K562 (cell line): ENCODE data around the gene ZNF512B. TPM values are rescaled to one million over a fixed set of nuclear protein-coding genes. Genes with fewer than 3 reads are reported as not detected.
A peak's percentile ranks its signal among the peaks of the same experiment; 100 is the strongest.

Experiments
- BRD9 ChIP-seq: fragments of 450-650 bp; IDR thresholded peaks from 2 replicates; pipeline ENCODE4 v1.6.1; 2018; ENCODE audit warnings: low read depth; ENCODE audit not compliant: partially characterized antibody
- CBX3 ChIP-seq, 2 experiments: IDR thresholded peaks; 1 replicate in 1 of 2; 2 replicates in 1 of 2; pipeline ENCODE4 v1.6.1; 2012; ENCODE audit warnings: inconsistent platforms in 2 of 2, low read length in 2 of 2, borderline replicate concordance in 1 of 2, control low read depth in 1 of 2
- CBX5 ChIP-seq: IDR thresholded peaks from 2 replicates; pipeline ENCODE4 v1.6.1; 2014; ENCODE audit warnings: low read depth, borderline replicate concordance
- CHCHD3 ChIP-seq: fragments of 250-450 bp; sonication (Bioruptor Pico); IDR thresholded peaks from 2 replicates; pipeline ENCODE4 v2.1.2; 2022; ENCODE audit warnings: mild to moderate bottlenecking
- ETV5 ChIP-seq: sonication (generic); formaldehyde crosslinking; IDR thresholded peaks from 2 replicates; pipeline ENCODE4 v1.4.0; 2020; ENCODE audit warnings: low read depth, mild to moderate bottlenecking, missing genetic modification reagents
- ETV6 ChIP-seq, 3 experiments: fragments of 150-350 bp in 1 of 3; sonication (generic) in 1 of 3; formaldehyde crosslinking in 1 of 3; IDR thresholded peaks; 2 replicates each; pipeline versions ENCODE4 v1.6.1 to v1.8.0; 2014 to 2022; ENCODE audit warnings: borderline replicate concordance in 2 of 3, low read depth in 2 of 3, antibody characterized with exemption in 1 of 3, low read length in 1 of 3, mild to moderate bottlenecking in 1 of 3, missing genetic modification reagents in 1 of 3
- HOXB6 ChIP-seq: fragments of 250-450 bp; sonication (Bioruptor Pico); IDR thresholded peaks from 2 replicates; pipeline ENCODE4 v1.5.1; 2022; ENCODE audit warnings: mild to moderate bottlenecking, borderline replicate concordance
- NR2C1 ChIP-seq, 2 experiments: fragments of 450-650 bp; IDR thresholded peaks; 2 replicates each; pipeline ENCODE4 v1.6.1; 2017; ENCODE audit warnings: mild to moderate bottlenecking in 2 of 2, antibody characterized with exemption in 1 of 2, inconsistent platforms in 1 of 2, missing compliant biosample characterization in 1 of 2, missing genetic modification characterization in 1 of 2
- POLR2AphosphoS2 ChIP-seq: IDR thresholded peaks from 2 replicates; pipeline ENCODE4 v1.6.1; 2012; ENCODE audit warnings: low read length, improper control_type of control experiment
- RAD51 ChIP-seq: fragments of 450-650 bp; IDR thresholded peaks from 2 replicates; pipeline ENCODE4 v1.7.1; 2016; ENCODE audit warnings: low read depth, mild to moderate bottlenecking, borderline replicate concordance
- RCOR1 ChIP-seq, 2 experiments: IDR thresholded peaks; 2 replicates each; pipeline ENCODE4 v1.6.1; 2012; ENCODE audit warnings: low read depth in 2 of 2, low read length in 2 of 2, borderline replicate concordance in 1 of 2, improper control_type of control experiment in 1 of 2
- SMARCB1 ChIP-seq: IDR thresholded peaks from 2 replicates; pipeline ENCODE4 v1.6.1; 2011; ENCODE audit warnings: improper control_type of control experiment, low read depth; ENCODE audit not compliant: insufficient read length
- SP2 ChIP-seq: IDR thresholded peaks from 2 replicates; pipeline ENCODE4 v1.6.1; 2011; ENCODE audit warnings: mild to moderate bottlenecking, low read depth, low read length, moderate library complexity; ENCODE audit not compliant: poor library complexity, severe bottlenecking; ENCODE audit errors: extremely low read depth
- TCF7 ChIP-seq: sonication (generic); IDR thresholded peaks from 2 replicates; pipeline ENCODE4 v1.6.1; 2016; ENCODE audit warnings: antibody characterized with exemption, borderline replicate concordance
- ZKSCAN8 ChIP-seq: fragments of 200-800 bp; sonication (Bioruptor generic); IDR thresholded peaks from 2 replicates; pipeline ENCODE4 v1.6.1; 2016; ENCODE audit warnings: missing genetic modification characterization, missing compliant biosample characterization
- ZNF512 ChIP-seq: IDR thresholded peaks from 2 replicates; pipeline ENCODE4 v1.6.1; 2016; ENCODE audit warnings: missing genetic modification characterization, missing compliant biosample characterization
- polyA plus RNA-seq, 8 experiments: library from polyadenylated mRNA; depleted of rRNA in 4 of 8; stranded (reverse) in 5 of 8; unstranded in 3 of 8; fragments of >200 nt; fragmentation: Nextera tagmentation in 2 of 8; fragmentation: Illumina TruSeq in 1 of 8; extraction: Ambion mirVana in 2 of 8; extraction: Trizol in 1 of 8; gene quantifications; 2 replicates each; pipeline versions ENCODE4 v1.2.1 to v1.2.3, GENCODE V29; 2011 to 2014; ENCODE audit warnings: inconsistent platforms in 1 of 8, missing spikeins in 1 of 8
- total RNA-seq, 7 experiments: library from RNA; depleted of rRNA in 6 of 7; stranded (reverse); fragments of >200 nt in 6 of 7; fragmentation: Illumina TruSeq in 2 of 7; extraction: Trizol in 2 of 7; gene quantifications; 2 replicates each; pipeline versions ENCODE4 v1.2.1 to v1.2.3, GENCODE V29; 2011 to 2021; ENCODE audit warnings: low replicate concordance in 1 of 7
- TF ChIP-seq, protein P1 (sequence below): fragments of 450-650 bp; IDR thresholded peaks from 2 replicates; pipeline ENCODE4 v1.6.1; 2016; ENCODE audit warnings: mild to moderate bottlenecking
- TF ChIP-seq, protein P2 (sequence below): sonication (generic); formaldehyde crosslinking; IDR thresholded peaks from 2 replicates; pipeline ENCODE4 v1.9.0; 2022; ENCODE audit warnings: mild to moderate bottlenecking, missing genetic modification reagents

Gene ZNF512B
- total and polyA plus RNA-seq, 9 of the 15 experiments (the other 6 are each of a cell fraction or from before 2014, with no cell fraction given), result 0.01 to 27.8 (median 8.2) TPM

DNA sequence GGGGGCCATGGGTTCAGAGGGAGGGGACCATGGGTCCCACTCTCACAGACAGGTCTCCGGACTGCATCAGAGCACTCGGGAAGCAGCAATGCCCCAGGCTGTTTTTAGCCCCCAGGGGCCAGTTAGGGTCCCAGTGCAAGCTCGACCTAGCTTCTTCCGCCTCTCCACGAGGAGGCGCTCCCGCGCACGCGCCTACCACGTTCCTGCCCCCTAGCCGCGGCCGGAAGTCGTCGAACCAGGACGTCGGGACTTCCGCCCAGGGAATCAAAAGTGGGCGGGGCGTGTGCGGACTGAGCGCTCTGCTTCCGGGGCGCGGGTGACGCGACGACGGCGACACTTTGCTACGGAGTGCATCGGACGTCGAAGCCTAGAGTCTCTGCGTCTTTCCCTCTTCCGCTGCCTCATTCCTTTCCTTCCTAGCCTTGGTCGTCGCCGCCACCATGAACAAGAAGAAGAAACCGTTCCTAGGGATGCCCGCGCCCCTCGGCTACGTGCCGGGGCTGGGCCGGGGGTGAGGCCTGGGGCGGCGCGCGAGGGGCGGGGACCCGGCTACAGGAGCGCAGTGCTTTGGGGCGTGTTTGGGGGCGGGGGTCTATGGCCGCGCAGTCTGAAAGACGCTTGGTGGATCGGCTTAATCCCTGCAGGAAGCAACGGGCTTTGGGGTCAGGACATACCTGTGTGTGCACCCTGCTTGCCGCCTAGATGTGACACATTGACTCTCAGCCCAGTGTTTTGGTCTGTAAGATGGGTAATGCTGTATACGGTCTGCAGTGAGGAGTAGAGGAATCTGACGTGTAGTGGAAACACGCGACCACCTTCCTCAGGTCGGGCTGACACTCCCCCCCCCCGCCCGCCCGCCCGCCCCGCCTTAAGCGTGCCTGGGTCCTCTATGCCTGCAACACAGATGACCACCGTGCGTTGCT lies 11.3 kb upstream of the ZNF512B start, which contains the start of gene PRPF6 (continued):
- TF ChIP-seq, protein P1, sequence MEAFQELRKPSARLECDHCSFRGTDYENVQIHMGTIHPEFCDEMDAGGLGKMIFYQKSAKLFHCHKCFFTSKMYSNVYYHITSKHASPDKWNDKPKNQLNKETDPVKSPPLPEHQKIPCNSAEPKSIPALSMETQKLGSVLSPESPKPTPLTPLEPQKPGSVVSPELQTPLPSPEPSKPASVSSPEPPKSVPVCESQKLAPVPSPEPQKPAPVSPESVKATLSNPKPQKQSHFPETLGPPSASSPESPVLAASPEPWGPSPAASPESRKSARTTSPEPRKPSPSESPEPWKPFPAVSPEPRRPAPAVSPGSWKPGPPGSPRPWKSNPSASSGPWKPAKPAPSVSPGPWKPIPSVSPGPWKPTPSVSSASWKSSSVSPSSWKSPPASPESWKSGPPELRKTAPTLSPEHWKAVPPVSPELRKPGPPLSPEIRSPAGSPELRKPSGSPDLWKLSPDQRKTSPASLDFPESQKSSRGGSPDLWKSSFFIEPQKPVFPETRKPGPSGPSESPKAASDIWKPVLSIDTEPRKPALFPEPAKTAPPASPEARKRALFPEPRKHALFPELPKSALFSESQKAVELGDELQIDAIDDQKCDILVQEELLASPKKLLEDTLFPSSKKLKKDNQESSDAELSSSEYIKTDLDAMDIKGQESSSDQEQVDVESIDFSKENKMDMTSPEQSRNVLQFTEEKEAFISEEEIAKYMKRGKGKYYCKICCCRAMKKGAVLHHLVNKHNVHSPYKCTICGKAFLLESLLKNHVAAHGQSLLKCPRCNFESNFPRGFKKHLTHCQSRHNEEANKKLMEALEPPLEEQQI, result no peak
- 0 out of 2 replicates have a peak, but pooled peaks have one; percentile 62 for TF ChIP-seq CBX5
- peak; percentile 91 for TF ChIP-seq ETV5 (CRISPR knock-in tag)
- TF ChIP-seq, protein P2, sequence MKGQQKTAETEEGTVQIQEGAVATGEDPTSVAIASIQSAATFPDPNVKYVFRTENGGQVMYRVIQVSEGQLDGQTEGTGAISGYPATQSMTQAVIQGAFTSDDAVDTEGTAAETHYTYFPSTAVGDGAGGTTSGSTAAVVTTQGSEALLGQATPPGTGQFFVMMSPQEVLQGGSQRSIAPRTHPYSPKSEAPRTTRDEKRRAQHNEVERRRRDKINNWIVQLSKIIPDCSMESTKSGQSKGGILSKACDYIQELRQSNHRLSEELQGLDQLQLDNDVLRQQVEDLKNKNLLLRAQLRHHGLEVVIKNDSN (CRISPR knock-in tag), result peak; percentile 53; the same call in 1 of the 2 replicates
- no peak for TF ChIP-seq HOXB6
- TF ChIP-seq SP2, result peak; percentile 38
- peak in 1 of 2 experiments; percentile 57; a peak in 1 of 4 replicates for TF ChIP-seq RCOR1 (IDR thresholded peaks at IDR 0.05; ENCODE audit: borderline replicate concordance in 1 of 2, low read depth in 2 of 2, low read length in 2 of 2)
- TF ChIP-seq ZKSCAN8 (CRISPR knock-in tag), result no peak
- no peak for TF ChIP-seq BRD9
- TF ChIP-seq ETV6 (IDR thresholded peaks at IDR 0.05; ENCODE audit: borderline replicate concordance in 1 of 2, low read depth in 2 of 2, low read length in 1 of 2), result peak in 1 of 2 experiments; percentile 48; a peak in 1 of 4 replicates
- no peak for TF ChIP-seq ETV6 (CRISPR knock-in tag; IDR thresholded peaks at IDR 0.05; ENCODE audit: borderline replicate concordance)
- TF ChIP-seq ZNF512 (tag), result no peak
- no peak for TF ChIP-seq RAD51
- no peak for TF ChIP-seq CHCHD3 (CRISPR knock-in tag)
- TF ChIP-seq POLR2AphosphoS2, result no peak
- no peak for TF ChIP-seq SMARCB1
- peak; percentile 99 for TF ChIP-seq NR2C1 (IDR thresholded peaks at IDR 0.05)
- TF ChIP-seq NR2C1 (tag; IDR thresholded peaks at IDR 0.05), result peak; percentile 100
- TF ChIP-seq CBX3 (IDR thresholded peaks at IDR 0.05; ENCODE audit: borderline replicate concordance in 1 of 2, low read length in 2 of 2), result peak in 1 of 2 experiments; percentile 80; a peak in 1 of 3 replicates
- peak; percentile 88 for TF ChIP-seq TCF7
